Measurements from ENCODE around the gene SLC16A14. TPM values are rescaled to one million over a fixed set of nuclear protein-coding genes. Genes with fewer than 3 reads are reported as not detected.

Gene SLC16A14
- total RNA-seq, 1 experiment from 2014 or later, result not detected

DNA sequence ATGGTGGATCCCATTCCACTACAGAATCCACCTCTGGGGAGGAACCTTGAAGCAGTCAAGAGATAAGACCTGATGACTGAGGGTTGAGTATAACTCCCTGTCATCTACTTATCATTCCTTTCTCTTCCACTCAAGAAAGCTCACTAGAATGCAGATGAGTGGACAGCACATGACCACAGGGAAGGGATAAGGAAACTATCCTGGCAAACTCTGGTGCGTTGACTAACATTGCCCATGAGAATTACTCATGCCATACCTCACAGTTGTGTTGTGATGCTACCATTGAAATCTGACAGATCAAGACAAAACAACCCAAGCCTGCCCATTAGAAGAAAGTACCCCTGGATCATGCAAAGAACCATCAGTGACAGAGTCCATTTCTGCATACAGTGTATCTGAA lies 26.5 kb downstream of the SLC16A14 start:
- BruUV-seq (replicated peaks), result no TSS peak
- CTCF ChIA-PET, result no interaction called here
- no peak overlapping the region for H3K4me3 Mint-ChIP-seq (ENCODE audit: unreplicated experiment)

DNA sequence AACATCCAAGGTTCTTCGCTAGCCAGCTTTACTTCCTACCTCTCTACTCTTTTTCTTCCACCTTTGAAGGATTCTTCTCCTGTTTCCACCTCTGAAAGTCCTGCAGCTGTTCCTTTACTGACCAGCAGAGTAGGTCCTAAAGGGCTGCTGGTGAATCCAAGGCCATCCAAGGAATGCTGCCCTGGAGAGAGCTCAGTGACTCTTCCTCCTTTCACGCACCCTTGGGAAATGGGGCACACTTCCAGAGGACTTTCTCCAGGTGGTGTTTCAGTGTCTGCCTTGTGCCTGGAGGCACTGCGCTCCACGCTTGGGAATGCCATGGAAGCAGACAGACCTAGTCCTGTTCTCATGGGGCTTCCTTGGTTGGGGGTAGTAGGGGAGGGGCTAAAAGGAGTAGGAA lies 45.4 kb downstream of the SLC16A14 start:
- ChIA-PET POLR2A (no interaction called here), CTCF (no interaction called here)
- Mint-ChIP-seq H3K36me3 (ENCODE audit: insufficient read depth, unreplicated experiment) (no peaks in the 10 kb centered on the region), H3K27ac (ENCODE audit: unreplicated experiment) (no peak overlapping the region), H3K4me1 (ENCODE audit: low read depth, unreplicated experiment) (no peaks in the 10 kb centered on the region), H3K4me3 (ENCODE audit: unreplicated experiment) (no peak overlapping the region), H3K9me3 (ENCODE audit: unreplicated experiment) (no peaks in the 10 kb centered on the region), H3K27me3 (ENCODE audit: insufficient read depth, unreplicated experiment) (peaks cover 14% of the 10 kb centered on the region)
- no peak for TF ChIP-seq CTCF (IDR thresholded peaks at IDR 0.05; ENCODE audit: insufficient read depth in 1 of 2, low read depth in 1 of 2, low read length in 1 of 2, severe bottlenecking in 1 of 2, unreplicated experiment in 1 of 2)
- H3K4me3 ChIP-seq (ENCODE audit: low read depth, low read length), result no peak overlapping the region
- intact Hi-C loops (cut with micrococcal nuclease; ENCODE audit: unreplicated experiment), result no loop called here
- no peaks in the 10 kb centered on the region for H3K27me3 ChIP-seq (replicated peaks; ENCODE audit: control insufficient read depth, insufficient read depth, low read length)
- no peaks in the 10 kb centered on the region for H3K36me3 ChIP-seq (ENCODE audit: control insufficient read depth, insufficient read depth, low read length)
- no peaks in the 10 kb centered on the region for H3K4me1 ChIP-seq
- H3K9me3 ChIP-seq, result no peaks in the 10 kb centered on the region
- no TSS peak for BruUV-seq (replicated peaks)
- no peak for DNase-seq

More for the DNA sequence above, 26.5 kb downstream of the SLC16A14 start:
- no peak overlapping the region for H3K4me3 ChIP-seq (ENCODE audit: low read depth, low read length)
- no peaks in the 10 kb centered on the region for H3K27me3 ChIP-seq (replicated peaks; ENCODE audit: control insufficient read depth, insufficient read depth, low read length)
- intact Hi-C loops (cut with micrococcal nuclease; ENCODE audit: unreplicated experiment), result no loop called here
- no peak for TF ChIP-seq CTCF (IDR thresholded peaks at IDR 0.05; ENCODE audit: insufficient read depth in 1 of 2, low read depth in 1 of 2, low read length in 1 of 2, severe bottlenecking in 1 of 2, unreplicated experiment in 1 of 2)
- H3K27ac Mint-ChIP-seq (ENCODE audit: unreplicated experiment), result no peak overlapping the region
- H3K36me3 ChIP-seq (ENCODE audit: control insufficient read depth, insufficient read depth, low read length), result no peaks in the 10 kb centered on the region
- H3K36me3 Mint-ChIP-seq (ENCODE audit: insufficient read depth, unreplicated experiment), result no peaks in the 10 kb centered on the region
- no peaks in the 10 kb centered on the region for H3K9me3 Mint-ChIP-seq (ENCODE audit: unreplicated experiment)
- H3K4me1 Mint-ChIP-seq (ENCODE audit: low read depth, unreplicated experiment), result no peaks in the 10 kb centered on the region
- H3K27me3 Mint-ChIP-seq (ENCODE audit: insufficient read depth, unreplicated experiment), result no peaks in the 10 kb centered on the region
- H3K9me3 ChIP-seq, result no peaks in the 10 kb centered on the region
- no peaks in the 10 kb centered on the region for H3K4me1 ChIP-seq
- DNase-seq, result no peak
- POLR2A ChIA-PET, result no interaction called here

DNA sequence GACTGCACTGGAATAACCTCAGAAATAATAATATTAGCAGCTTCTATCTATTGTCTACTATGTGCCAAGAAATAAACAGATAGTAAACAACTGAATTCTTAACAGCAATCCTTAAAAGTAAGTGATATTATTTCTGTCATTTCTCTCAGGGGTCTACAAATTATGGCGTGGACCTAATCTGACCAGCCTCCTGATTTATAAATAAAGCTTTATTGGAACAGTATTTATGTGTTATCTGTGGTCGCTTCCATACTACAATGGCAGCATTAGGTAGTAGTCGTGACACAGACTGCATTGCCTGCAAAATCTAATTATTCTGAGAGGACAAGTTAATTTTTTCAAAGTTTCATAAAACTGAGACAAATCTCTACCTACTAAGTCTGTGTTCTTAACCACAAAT lies 49.0 kb downstream of the SLC16A14 start:
- ChIA-PET CTCF (no interaction called here), POLR2A (no interaction called here)

More for the DNA sequence above, 49.0 kb downstream of the SLC16A14 start:
- H3K36me3 Mint-ChIP-seq (ENCODE audit: insufficient read depth, unreplicated experiment), result no peaks in the 10 kb centered on the region
- no peaks in the 10 kb centered on the region for H3K9me3 Mint-ChIP-seq (ENCODE audit: unreplicated experiment)
- no peak overlapping the region for H3K27ac Mint-ChIP-seq (ENCODE audit: unreplicated experiment)
- BruUV-seq (replicated peaks), result no TSS peak
- Histone ChIP-seq H3K36me3 (ENCODE audit: control insufficient read depth, insufficient read depth, low read length) (no peaks in the 10 kb centered on the region), H3K4me3 (ENCODE audit: low read depth, low read length) (no peak overlapping the region), H3K9me3 (no peaks in the 10 kb centered on the region), H3K4me1 (no peaks in the 10 kb centered on the region), H3K27me3 (replicated peaks; ENCODE audit: control insufficient read depth, insufficient read depth, low read length) (no peaks in the 10 kb centered on the region)
- no peak for DNase-seq
- intact Hi-C loops (cut with micrococcal nuclease; ENCODE audit: unreplicated experiment), result no loop called here
- H3K4me1 Mint-ChIP-seq (ENCODE audit: low read depth, unreplicated experiment), result no peaks in the 10 kb centered on the region
- no peak for TF ChIP-seq CTCF (IDR thresholded peaks at IDR 0.05; ENCODE audit: insufficient read depth in 1 of 2, low read depth in 1 of 2, low read length in 1 of 2, severe bottlenecking in 1 of 2, unreplicated experiment in 1 of 2)
- peaks cover 14% of the 10 kb centered on the region for H3K27me3 Mint-ChIP-seq (ENCODE audit: insufficient read depth, unreplicated experiment)
- no peak overlapping the region for H3K4me3 Mint-ChIP-seq (ENCODE audit: unreplicated experiment)
